Heart left ventricle (tissue), 16 donors: Measurements from ENCODE around the gene DOCK2. TPM values are rescaled to one million over a fixed set of nuclear protein-coding genes. Genes with fewer than 3 reads are reported as not detected.
A peak's percentile ranks its signal among the peaks of the same experiment; 100 is the strongest.
"Not testable (repeated sequence)": the region's sequence is repeated elsewhere in the genome, so short reads cannot be mapped to it uniquely, and the experiment has no call there.

Experiments
- ATAC-seq, 4 donors: fragments of 200-7000 bp; cut with Tn5 transposase; one replicate each; pipeline ENCODE4 v1.9.1; 2020 to 2022; ENCODE audit warnings: moderate library complexity in 4 of 4, mild to moderate bottlenecking in 3 of 4, moderate number of reproducible peaks in 1 of 4
- DNase-seq, 5 donors: peaks; one replicate each; pipeline ENCODE4 v3.0.0-alpha.2; 2020
- H3K27ac ChIP-seq, 12 donors: fragments of 200-600 bp; sonication (generic) in 4 of 12; one replicate each; pipeline versions ENCODE4 v1.5.0 to v1.8.0; 2016 to 2022; ENCODE audit warnings: mild to moderate bottlenecking in 2 of 12
- H3K27me3 ChIP-seq, 9 donors: fragments of 200-600 bp; sonication (generic) in 2 of 9; one replicate each; pipeline versions ENCODE4 v1.5.1 to v1.8.0; 2016 to 2022; ENCODE audit warnings: mild to moderate bottlenecking in 3 of 9
- H3K36me3 ChIP-seq, 9 donors: fragments of 200-600 bp; sonication (generic) in 2 of 9; one replicate each; pipeline versions ENCODE4 v1.5.0 to v1.8.0; 2018 to 2022; ENCODE audit warnings: mild to moderate bottlenecking in 2 of 9
- H3K4me1 ChIP-seq, 12 donors: fragments of 200-600 bp; sonication (generic) in 4 of 12; one replicate each; pipeline versions ENCODE4 v1.5.0 to v1.8.0; 2016 to 2022; ENCODE audit warnings: mild to moderate bottlenecking in 3 of 12
- H3K4me3 ChIP-seq, 12 donors: fragments of 200-600 bp; sonication (generic) in 4 of 12; one replicate each; pipeline versions ENCODE4 v1.5.0 to v1.8.0; 2017 to 2022; ENCODE audit warnings: mild to moderate bottlenecking in 9 of 12, moderate library complexity in 4 of 12
- H3K9me3 ChIP-seq, 12 donors: fragments of 200-600 bp; sonication (generic) in 4 of 12; one replicate each; pipeline versions ENCODE4 v1.5.0 to v1.8.0; 2016 to 2022; ENCODE audit warnings: mild to moderate bottlenecking in 1 of 12
- CTCF ChIP-seq, 12 donors: fragments of 200-600 bp; sonication (generic) in 4 of 12; IDR thresholded peaks; one replicate each; pipeline versions ENCODE4 v1.5.0 to v1.8.0; 2018 to 2022; ENCODE audit warnings: antibody characterized with exemption in 12 of 12, mild to moderate bottlenecking in 5 of 12
- POLR2A ChIP-seq, 2 donors: fragments of 450-650 bp; IDR thresholded peaks; one replicate each; pipeline ENCODE4 v1.6.1; 2017; ENCODE audit warnings: antibody characterized with exemption in 2 of 2, mild to moderate bottlenecking in 2 of 2, moderate library complexity in 2 of 2
- WGBS, 4 donors: extraction: QIAGEN DNeasy Blood & Tissue Kit in 2 of 4; methylation state at CpG; one replicate each; pipeline versions ENCODE4 v1.1.5 to v1.1.7; 2013 to 2018; 5-methylcytosine and 5-hydroxymethylcytosine counted together
- intact Hi-C, 10 donors: fragments of 100-400 bp; cut with DNase I; formaldehyde crosslinking; loops; one replicate each; pipeline versions ENCODE4 v1.11.1 to v1.14.2; 2022
- polyA plus RNA-seq, 2 donors: library from polyadenylated mRNA; stranded (reverse); fragments of 200-250 nt; gene quantifications; one replicate each; pipeline ENCODE4 v1.2.3, GENCODE V29; 2013
- total RNA-seq, 9 donors: library from RNA; depleted of rRNA in 2 of 9; stranded (reverse); fragments of >200 nt in 2 of 9; fragmentation: NEBNext Ultra II Directional in 3 of 9; extraction: Animal tissue kit (Norgen Biotek cat#: 25700) in 3 of 9; gene quantifications; one replicate each; pipeline versions ENCODE4 v1.1.0 to v1.2.4, GENCODE V29; 2016 to 2023
- donor health status: ischemic (EF 13 %, LVEDD 7.1; RV severe dilation, severe dysfunction).
- donor health status: healthy with polysubstance abuse.
- donor health status: DM: no; HTN: yes; CAD: no.
- donor health status: DM: no; HTN: no; CAD: no.
- donor health status: ischemic (EF 25% LVEDD 6.9; RV normal size, moderate dysfunction).
- donor health status: ischemic (EF 25% LVEDD 5.7; RV mildly dilated, moderate dysfunction).
- donor health status: healthy.
- donor health status: DM: yes; HTN: yes; CAD: no.
- donor health status: ischemic (EF 35%, LVEDD 5.7; RV mildly dilated, moderate dysfunction).
- donor health status: nonischemic (EF 11% LVEDD 7.7; RV severe dilation, severe dysfunction).
- donor health status: DM: yes; HTN: yes; CAD: no.
- donor health status: PGD.
- donor health status: ischemic (EF 29% LVEDD 5.4; RV normal size, mild dysfunction).
- donor health status: nonischemic (EF 23%, LVEDD 6.1; RV moderate dilation, normal function).

Gene DOCK2
- total and polyA plus RNA-seq, 11 donors, result 0.80 to 59.5 (median 4.6) TPM

GRCh38 chr5:169944922-169945680 lies 308.0 kb downstream of the DOCK2 start:
- Histone ChIP-seq H3K36me3 (no peaks in the 10 kb centered on the region), H3K4me3 (no peak overlapping the region), H3K27ac (peak overlapping the region in 1 of 12 donors; percentile 8), H3K9me3 (no peaks in the 10 kb centered on the region), H3K4me1 (peaks cover 0 to 5% (median 0%) of the 10 kb centered on the region in 12 donors), H3K27me3 (no peaks in the 10 kb centered on the region)
- no peak for ATAC-seq
- WGBS, 4 donors, result 64 to 67% (median 66%) methylated on average over 8 of the region's 8 CpGs
- no peak for DNase-seq
- no peak for TF ChIP-seq CTCF (IDR thresholded peaks at IDR 0.05)
- no peak for TF ChIP-seq POLR2A (IDR thresholded peaks at IDR 0.05)
- intact Hi-C loops, result no loop called here

GRCh38 chr5:169945831-169946261 lies 308.8 kb downstream of the DOCK2 start:
- peak overlapping the region in 1 of 12 donors; percentile 8 for H3K27ac ChIP-seq
- peak in 3 of 4 donors; percentile 74 to 86 (median 81) for ATAC-seq
- no peak for TF ChIP-seq CTCF (IDR thresholded peaks at IDR 0.05)
- TF ChIP-seq POLR2A (IDR thresholded peaks at IDR 0.05), result no peak
- WGBS, 4 donors, result 33 to 59% (median 41%) methylated on average over 3 of the region's 3 CpGs
- H3K36me3 ChIP-seq, result no peaks in the 10 kb centered on the region
- H3K4me3 ChIP-seq, result peak overlapping the region in 1 of 12 donors; percentile 3
- peak in 4 of 5 donors; percentile 18 to 46 (median 24) for DNase-seq
- intact Hi-C loops, result no loop called here
- no peaks in the 10 kb centered on the region for H3K9me3 ChIP-seq
- peaks cover 0 to 6% (median 0%) of the 10 kb centered on the region in 9 donors for H3K27me3 ChIP-seq
- peaks cover 0 to 5% (median 0%) of the 10 kb centered on the region in 12 donors for H3K4me1 ChIP-seq

GRCh38 chr5:169946743-169947295 lies 309.7 kb downstream of the DOCK2 start:
- DNase-seq, result no peak
- no peak for ATAC-seq
- Histone ChIP-seq H3K4me3 (no peak overlapping the region), H3K36me3 (no peaks in the 10 kb centered on the region), H3K27me3 (peaks cover 0 to 14% (median 0%) of the 10 kb centered on the region in 9 donors), H3K4me1 (peaks cover 0 to 5% (median 0%) of the 10 kb centered on the region in 12 donors), H3K9me3 (no peaks in the 10 kb centered on the region), H3K27ac (no peak overlapping the region)
- intact Hi-C loops, result no loop called here
- TF ChIP-seq CTCF (IDR thresholded peaks at IDR 0.05) (no peak), POLR2A (IDR thresholded peaks at IDR 0.05) (no peak)
- WGBS, 4 donors, result 86 to 95% (median 88%) methylated on average over 5 of the region's 5 CpGs

- WGBS, 4 donors, result 79 to 95% (median 88%) methylated on average over 2 of the region's 2 CpGs
- no peak overlapping the region for H3K4me3 ChIP-seq
- intact Hi-C loops, result no loop called here
- ATAC-seq, result no peak
- TF ChIP-seq POLR2A (IDR thresholded peaks at IDR 0.05), result no peak
- TF ChIP-seq CTCF (IDR thresholded peaks at IDR 0.05), result no peak
- H3K27ac ChIP-seq, result no peak overlapping the region
- H3K27me3 ChIP-seq, result peaks cover 0 to 14% (median 0%) of the 10 kb centered on the region in 9 donors
- no peaks in the 10 kb centered on the region for H3K36me3 ChIP-seq
- H3K9me3 ChIP-seq, result no peaks in the 10 kb centered on the region
- DNase-seq, result no peak
- peaks cover 0 to 4% (median 0%) of the 10 kb centered on the region in 12 donors for H3K4me1 ChIP-seq
These were observed 313.3 kb downstream of the DOCK2 start for GRCh38 chr5:169950333-169950732.

- H3K27ac ChIP-seq, DNase-seq, ATAC-seq, H3K4me3 ChIP-seq, H3K9me3 ChIP-seq, H3K4me1 ChIP-seq, intact Hi-C loops, H3K36me3 ChIP-seq: not testable (repeated sequence)
- H3K27me3 ChIP-seq, result peaks cover 0 to 14% (median 0%) of the 10 kb centered on the region in 9 donors
- WGBS, 4 donors, result 77 to 85% (median 82%) methylated on average over 4 of the region's 4 CpGs
These were observed 316.1 kb downstream of the DOCK2 start for GRCh38 chr5:169953196-169953595.
